Suprapubic skin (tissue), 4 donors: ENCODE results near the gene LYPD6B. TPM values are rescaled to one million over a fixed set of nuclear protein-coding genes. Genes with fewer than 3 reads are reported as not detected.

Source experiments
- DNase-seq, 2 donors: peaks; one replicate each; pipeline ENCODE4 v3.0.0-alpha.2; 2019; ENCODE audit warnings: low spot score in 2 of 2
- H3K27ac ChIP-seq: fragments of 200-600 bp; sonication (generic); one replicate; pipeline ENCODE4 v1.5.1; 2019
- H3K27me3 ChIP-seq: fragments of 200-600 bp; sonication (generic); one replicate; pipeline ENCODE4 v1.5.1; 2019
- H3K36me3 ChIP-seq: fragments of 200-600 bp; sonication (generic); one replicate; pipeline ENCODE4 v1.5.1; 2019
- H3K4me1 ChIP-seq: fragments of 200-600 bp; sonication (generic); one replicate; pipeline ENCODE4 v1.5.1; 2019
- H3K4me3 ChIP-seq: fragments of 200-600 bp; sonication (generic); one replicate; pipeline ENCODE4 v1.5.1; 2019; ENCODE audit warnings: mild to moderate bottlenecking
- H3K9me3 ChIP-seq: fragments of 200-600 bp; sonication (generic); one replicate; pipeline ENCODE4 v1.5.1; 2019
- CTCF ChIP-seq, 2 donors: fragments of 200-600 bp in 1 of 2; fragments of 450-650 bp in 1 of 2; sonication (generic) in 1 of 2; IDR thresholded peaks; one replicate each; pipeline ENCODE4 v1.5.1; 2016 to 2019; ENCODE audit warnings: antibody characterized with exemption in 2 of 2, mild to moderate bottlenecking in 1 of 2, moderate library complexity in 1 of 2
- EP300 ChIP-seq: sonication (generic); formaldehyde crosslinking; IDR thresholded peaks from one replicate; pipeline ENCODE4 v1.6.1; 2017; ENCODE audit warnings: antibody characterized with exemption
- POLR2A ChIP-seq, 2 donors: fragments of 450-650 bp; IDR thresholded peaks; one replicate each; pipeline ENCODE4 v1.6.1; 2017; ENCODE audit warnings: antibody characterized with exemption in 2 of 2, mild to moderate bottlenecking in 2 of 2, moderate library complexity in 2 of 2
- POLR2AphosphoS5 ChIP-seq, 3 donors: sonication (generic); formaldehyde crosslinking; IDR thresholded peaks; one replicate each; pipeline ENCODE4 v1.6.1; 2017; ENCODE audit warnings: antibody characterized with exemption in 3 of 3
- WGBS: methylation state at CpG from one replicate; pipeline ENCODE4 v1.1.5; 2018; 5-methylcytosine and 5-hydroxymethylcytosine counted together
- total RNA-seq, 4 donors: library from RNA; depleted of rRNA; stranded (reverse); fragments of >200 nt; gene quantifications; one replicate each; pipeline ENCODE4 v1.1.0, GENCODE V29; 2016

LYPD6B gene
- 100 to 1,000 TPM in 2 of 4 donors, 10 to 100 TPM in 2; 83.7 to 129 (median 97.7) TPM for total RNA-seq

- H3K9me3 ChIP-seq = no peaks in the 10 kb centered on the region
- no peak for DNase-seq
- 0% methylated on average over 17 of the region's 85 CpGs for WGBS
- peaks cover 29% of the 10 kb centered on the region for H3K27me3 ChIP-seq
- no peaks in the 10 kb centered on the region for H3K36me3 ChIP-seq
- no peak for TF ChIP-seq EP300
- TF ChIP-seq POLR2AphosphoS5 (IDR thresholded peaks at IDR 0.05) = no peak
- no peak for TF ChIP-seq POLR2A (IDR thresholded peaks at IDR 0.05)
- TF ChIP-seq CTCF (IDR thresholded peaks at IDR 0.05) = no peak
- peaks cover 25% of the 10 kb centered on the region for H3K4me1 ChIP-seq
- peak within 1 kb of the TSS; percentile 62 for H3K4me3 ChIP-seq
- peak within 1 kb of the TSS; percentile 85 for H3K27ac ChIP-seq
Observed at GRCh38 chr2:149038442-149039212, at the start of gene LYPD6B. Gene LYPD6B, plus strand, starts transcription at chr2:149038699. Its CDS starts 92,250 bp downstream, at chr2:149130949.

- Histone ChIP-seq H3K4me3 (no peak overlapping the region), H3K4me1 (no peaks in the 10 kb centered on the region), H3K27ac (no peak overlapping the region), H3K9me3 (no peaks in the 10 kb centered on the region), H3K27me3 (no peaks in the 10 kb centered on the region), H3K36me3 (no peaks in the 10 kb centered on the region)
- TF ChIP-seq POLR2A (IDR thresholded peaks at IDR 0.05) (no peak), CTCF (IDR thresholded peaks at IDR 0.05) (peak; percentile 58 to 67), POLR2AphosphoS5 (IDR thresholded peaks at IDR 0.05) (no peak)
- DNase-seq = no peak
- 35% methylated on average over 6 of the region's 6 CpGs for WGBS
Observed at GRCh38 chr2:148989882-148990493, 48.5 kb upstream of the LYPD6B start.

GRCh38 chr2:148990968-148991367 is 47.5 kb upstream of the LYPD6B start:
- Histone ChIP-seq H3K4me1 (no peaks in the 10 kb centered on the region), H3K9me3 (no peaks in the 10 kb centered on the region), H3K36me3 (no peaks in the 10 kb centered on the region), H3K27ac (no peak overlapping the region), H3K27me3 (no peaks in the 10 kb centered on the region), H3K4me3 (no peak overlapping the region)
- TF ChIP-seq CTCF (IDR thresholded peaks at IDR 0.05) = no peak
- TF ChIP-seq POLR2A (IDR thresholded peaks at IDR 0.05) = no peak
- no peak for TF ChIP-seq POLR2AphosphoS5 (IDR thresholded peaks at IDR 0.05)
- TF ChIP-seq EP300 = no peak
- DNase-seq = no peak
- WGBS = 67% methylated on average over 6 of the region's 6 CpGs

GRCh38 chr2:148992448-148992847 is 46.1 kb upstream of the LYPD6B start:
- H3K4me3 ChIP-seq = no peak overlapping the region
- DNase-seq = no peak
- no peaks in the 10 kb centered on the region for H3K27me3 ChIP-seq
- H3K36me3 ChIP-seq = no peaks in the 10 kb centered on the region
- no peak overlapping the region for H3K27ac ChIP-seq
- no peaks in the 10 kb centered on the region for H3K9me3 ChIP-seq
- H3K4me1 ChIP-seq = no peaks in the 10 kb centered on the region
- no peak for TF ChIP-seq EP300
- no peak for TF ChIP-seq CTCF (IDR thresholded peaks at IDR 0.05)
- no peak for TF ChIP-seq POLR2A (IDR thresholded peaks at IDR 0.05)
- TF ChIP-seq POLR2AphosphoS5 (IDR thresholded peaks at IDR 0.05) = no peak

GRCh38 chr2:148993351-148993750 is 45.1 kb upstream of the LYPD6B start:
- Histone ChIP-seq H3K9me3 (no peaks in the 10 kb centered on the region), H3K36me3 (no peaks in the 10 kb centered on the region), H3K27ac (no peak overlapping the region), H3K4me3 (no peak overlapping the region), H3K4me1 (no peaks in the 10 kb centered on the region), H3K27me3 (no peaks in the 10 kb centered on the region)
- 81% methylated on average over 3 of the region's 3 CpGs for WGBS
- TF ChIP-seq EP300 (no peak), CTCF (IDR thresholded peaks at IDR 0.05) (no peak), POLR2AphosphoS5 (IDR thresholded peaks at IDR 0.05) (no peak), POLR2A (IDR thresholded peaks at IDR 0.05) (no peak)
- DNase-seq = no peak
